HCT116 (cell line): ENCODE data around the gene CACNB1.

Experiments used
- CEBPB ChIP-seq: IDR thresholded peaks from 2 replicates; pipeline ENCODE4 v1.6.1; 2012; ENCODE audit warnings: low read depth
- EZH2 ChIP-seq: fragments of 200-600 bp; sonication (generic); IDR thresholded peaks from 2 replicates; pipeline ENCODE4 v1.6.1; 2017; ENCODE audit warnings: antibody characterized with exemption, mixed run types
- JUND ChIP-seq: IDR thresholded peaks from 2 replicates; pipeline ENCODE4 v1.6.1; 2012
- POLR2A ChIP-seq: IDR thresholded peaks from 2 replicates; pipeline ENCODE4 v1.7.0; 2011; ENCODE audit warnings: borderline replicate concordance; ENCODE audit not compliant: insufficient read depth, insufficient read length; ENCODE audit errors: extremely low read depth
- POLR2AphosphoS5 ChIP-seq: IDR thresholded peaks from 2 replicates; pipeline ENCODE4 v1.6.1; 2011; ENCODE audit warnings: mild to moderate bottlenecking, low read depth, low read length, moderate library complexity
- SIN3A ChIP-seq: IDR thresholded peaks from 2 replicates; pipeline ENCODE4 v1.6.1; 2012; ENCODE audit warnings: low read depth
- SRF ChIP-seq: IDR thresholded peaks from 2 replicates; pipeline ENCODE4 v1.6.1; 2012; ENCODE audit warnings: low read depth
- TCF7L2 ChIP-seq: IDR thresholded peaks from 2 replicates; pipeline ENCODE4 v1.7.0; 2011; ENCODE audit warnings: borderline replicate concordance, inconsistent platforms; ENCODE audit not compliant: insufficient read depth, insufficient read length; ENCODE audit errors: extremely low read depth
- YY1 ChIP-seq: IDR thresholded peaks from 2 replicates; pipeline ENCODE4 v1.6.1; 2011; ENCODE audit warnings: low read length, low read depth, moderate library complexity, mild to moderate bottlenecking; ENCODE audit not compliant: insufficient replicate concordance; ENCODE audit errors: extremely low read depth
- ZFX ChIP-seq: fragments of 450-650 bp; IDR thresholded peaks from 2 replicates; pipeline ENCODE4 v1.6.1; 2017
- ZNF274 ChIP-seq: fragments of 200-500 bp; sonication (Bioruptor generic); IDR thresholded peaks from 2 replicates; pipeline ENCODE4 v1.6.1; 2014; ENCODE audit warnings: mild to moderate bottlenecking, low read depth, low read length, inconsistent platforms
- TF ChIP-seq, protein P1 (sequence below), 3 experiments: fragments of 200-600 bp in 1 of 3; sonication (generic) in 1 of 3; IDR thresholded peaks in 2 of 3; conservative IDR thresholded peaks in 1 of 3; 2 replicates each; pipeline ENCODE4 v1.5.1; 2012 to 2017; ENCODE audit warnings: low read depth in 2 of 3, low read length in 2 of 3, antibody characterized with exemption in 1 of 3, borderline replicate concordance in 1 of 3, control low read depth in 1 of 3, mild to moderate bottlenecking in 1 of 3, mixed read lengths in 1 of 3, mixed run types in 1 of 3, moderate library complexity in 1 of 3; ENCODE audit not compliant: insufficient read depth in 1 of 3
- TF ChIP-seq, protein P2 (sequence below): IDR thresholded peaks from 2 replicates; pipeline ENCODE4 v1.6.1; 2011; ENCODE audit warnings: mild to moderate bottlenecking, low read length, moderate library complexity; ENCODE audit not compliant: insufficient replicate concordance; ENCODE audit errors: extremely low read depth

DNA sequence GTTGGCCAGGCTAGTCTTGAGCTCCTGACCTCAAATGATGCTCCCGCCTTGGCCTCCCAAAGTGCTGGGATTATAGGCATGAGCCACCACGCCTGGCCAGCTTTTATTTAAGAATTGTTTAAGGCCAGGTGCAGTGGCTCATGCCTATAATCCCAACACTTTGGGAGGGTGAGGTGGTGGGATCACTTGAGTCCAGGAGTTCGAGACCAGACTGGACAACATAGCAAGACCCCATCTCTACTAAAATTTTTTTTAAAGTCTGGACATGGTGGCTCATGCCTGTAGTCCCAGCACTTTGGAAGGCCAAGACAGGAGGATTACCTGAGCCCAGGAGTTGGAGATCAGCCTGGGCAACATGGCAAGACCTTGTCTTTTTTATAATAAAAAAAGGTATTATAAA is 51.2 kb downstream of the CACNB1 start:
- TF ChIP-seq, protein P1, sequence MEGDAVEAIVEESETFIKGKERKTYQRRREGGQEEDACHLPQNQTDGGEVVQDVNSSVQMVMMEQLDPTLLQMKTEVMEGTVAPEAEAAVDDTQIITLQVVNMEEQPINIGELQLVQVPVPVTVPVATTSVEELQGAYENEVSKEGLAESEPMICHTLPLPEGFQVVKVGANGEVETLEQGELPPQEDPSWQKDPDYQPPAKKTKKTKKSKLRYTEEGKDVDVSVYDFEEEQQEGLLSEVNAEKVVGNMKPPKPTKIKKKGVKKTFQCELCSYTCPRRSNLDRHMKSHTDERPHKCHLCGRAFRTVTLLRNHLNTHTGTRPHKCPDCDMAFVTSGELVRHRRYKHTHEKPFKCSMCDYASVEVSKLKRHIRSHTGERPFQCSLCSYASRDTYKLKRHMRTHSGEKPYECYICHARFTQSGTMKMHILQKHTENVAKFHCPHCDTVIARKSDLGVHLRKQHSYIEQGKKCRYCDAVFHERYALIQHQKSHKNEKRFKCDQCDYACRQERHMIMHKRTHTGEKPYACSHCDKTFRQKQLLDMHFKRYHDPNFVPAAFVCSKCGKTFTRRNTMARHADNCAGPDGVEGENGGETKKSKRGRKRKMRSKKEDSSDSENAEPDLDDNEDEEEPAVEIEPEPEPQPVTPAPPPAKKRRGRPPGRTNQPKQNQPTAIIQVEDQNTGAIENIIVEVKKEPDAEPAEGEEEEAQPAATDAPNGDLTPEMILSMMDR (IDR thresholded peaks at IDR 0.05 in 2 of 3, conservative IDR thresholded peaks at IDR 0.05 in 1 of 3; ENCODE audit: borderline replicate concordance in 1 of 3, insufficient read depth in 1 of 3, low read depth in 2 of 3, low read length in 2 of 3) = no peak
- TF ChIP-seq POLR2A (no peak), EZH2 (no peak), SIN3A (no peak), TCF7L2 (no peak), CEBPB (no peak), POLR2AphosphoS5 (no peak), ZFX (no peak), YY1 (no peak), SRF (no peak), ZNF274 (no peak), JUND (no peak)
- TF ChIP-seq, protein P2, sequence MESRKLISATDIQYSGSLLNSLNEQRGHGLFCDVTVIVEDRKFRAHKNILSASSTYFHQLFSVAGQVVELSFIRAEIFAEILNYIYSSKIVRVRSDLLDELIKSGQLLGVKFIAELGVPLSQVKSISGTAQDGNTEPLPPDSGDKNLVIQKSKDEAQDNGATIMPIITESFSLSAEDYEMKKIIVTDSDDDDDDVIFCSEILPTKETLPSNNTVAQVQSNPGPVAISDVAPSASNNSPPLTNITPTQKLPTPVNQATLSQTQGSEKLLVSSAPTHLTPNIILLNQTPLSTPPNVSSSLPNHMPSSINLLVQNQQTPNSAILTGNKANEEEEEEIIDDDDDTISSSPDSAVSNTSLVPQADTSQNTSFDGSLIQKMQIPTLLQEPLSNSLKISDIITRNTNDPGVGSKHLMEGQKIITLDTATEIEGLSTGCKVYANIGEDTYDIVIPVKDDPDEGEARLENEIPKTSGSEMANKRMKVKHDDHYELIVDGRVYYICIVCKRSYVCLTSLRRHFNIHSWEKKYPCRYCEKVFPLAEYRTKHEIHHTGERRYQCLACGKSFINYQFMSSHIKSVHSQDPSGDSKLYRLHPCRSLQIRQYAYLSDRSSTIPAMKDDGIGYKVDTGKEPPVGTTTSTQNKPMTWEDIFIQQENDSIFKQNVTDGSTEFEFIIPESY = no peak
